22Rv1 (cell line): ENCODE data around the gene LRRC49.

Experiments used
- H3K27ac ChIP-seq: fragments of 450-650 bp; 2 replicates; pipeline ENCODE4 v1.5.1; 2017
- CTCF ChIP-seq: fragments of 450-650 bp; IDR thresholded peaks from 2 replicates; pipeline ENCODE4 v1.5.1; 2017; ENCODE audit warnings: mild to moderate bottlenecking
- ZFX ChIP-seq: fragments of 450-650 bp; IDR thresholded peaks from 2 replicates; pipeline ENCODE4 v1.6.1; 2017; ENCODE audit warnings: antibody characterized with exemption, borderline replicate concordance

The LRRC49 gene

GRCh38 chr15:70859322-70859908, 33.2 kb upstream of the LRRC49 start:
- no peak overlapping the region for H3K27ac ChIP-seq

GRCh38 chr15:70859998-70860397, 32.6 kb upstream of the LRRC49 start:
- TF ChIP-seq CTCF (no peak), ZFX (no peak)
- no peak overlapping the region for H3K27ac ChIP-seq

More at GRCh38 chr15:70859322-70859908, 33.2 kb upstream of the LRRC49 start:
- TF ChIP-seq ZFX (no peak), CTCF (no peak)

GRCh38 chr15:70863450-70864218, 29.0 kb upstream of the LRRC49 start:
- TF ChIP-seq CTCF = no peak
- TF ChIP-seq ZFX = no peak
- H3K27ac ChIP-seq = no peak overlapping the region

DNA sequence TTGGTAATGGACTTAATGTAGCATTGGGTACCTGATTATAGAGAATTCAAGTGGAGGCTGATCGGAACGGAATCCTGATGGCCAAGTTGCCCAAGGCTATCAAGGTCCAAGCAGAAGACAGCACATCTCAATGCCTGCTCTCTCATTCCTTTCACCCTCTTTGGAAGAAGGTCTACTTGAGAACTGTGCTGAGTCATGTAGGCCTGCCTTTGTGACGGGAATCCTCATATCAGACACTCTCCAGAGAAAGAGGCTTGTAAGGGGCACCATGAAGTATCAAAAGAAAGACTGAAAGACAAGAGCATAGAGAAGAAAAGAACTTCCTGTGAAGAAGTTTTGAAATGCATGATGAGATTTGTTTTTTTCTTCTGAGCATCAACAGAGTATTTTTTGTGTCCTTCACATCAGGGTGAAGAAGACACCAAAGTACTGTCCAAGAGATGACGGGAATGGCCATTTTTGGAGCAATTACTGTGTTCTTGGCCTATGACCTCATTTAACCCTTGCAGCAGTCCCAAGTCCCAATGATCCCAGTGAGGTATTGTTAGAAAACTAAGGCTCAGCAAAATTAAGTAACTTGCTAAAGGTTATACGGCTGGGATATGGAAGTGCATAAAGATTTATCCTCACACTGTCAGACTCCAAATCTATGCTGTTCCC, 25.5 kb upstream of the LRRC49 start:
- no peak for TF ChIP-seq ZFX
- TF ChIP-seq CTCF = no peak
- no peak overlapping the region for H3K27ac ChIP-seq

- H3K27ac ChIP-seq = no peak overlapping the region
- TF ChIP-seq CTCF (no peak), ZFX (no peak)
These were observed 24.6 kb upstream of the LRRC49 start for GRCh38 chr15:70867911-70868467.

DNA sequence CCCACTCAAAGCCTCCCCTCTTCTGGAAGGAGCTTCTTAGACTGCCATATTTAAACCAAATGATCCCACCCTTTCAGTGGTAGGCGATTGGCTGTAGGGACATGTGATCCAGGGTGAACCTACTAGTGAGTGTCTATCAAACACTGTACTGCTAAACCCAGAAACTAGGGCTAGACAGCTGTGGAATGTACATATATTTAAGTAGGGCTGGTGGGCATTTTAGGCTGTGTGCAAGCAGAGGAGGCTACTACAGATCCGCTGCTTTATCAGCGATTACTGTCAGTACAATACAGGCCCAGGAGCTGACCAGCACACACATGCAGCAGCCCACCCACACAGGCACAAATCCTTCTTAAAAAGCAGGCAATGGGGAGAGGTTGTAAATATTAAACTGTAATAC, 23.3 kb upstream of the LRRC49 start:
- TF ChIP-seq ZFX (no peak), CTCF (no peak)
- H3K27ac ChIP-seq = no peak overlapping the region
